ENCODE data around the gene NUP42. TPM values are rescaled to one million over a fixed set of nuclear protein-coding genes. Genes with fewer than 3 reads are reported as not detected.
A peak's percentile ranks its signal among the peaks of the same experiment; 100 is the strongest.
"Not testable (repeated sequence)": the region's sequence is repeated elsewhere in the genome, so short reads cannot be mapped to it uniquely, and the experiment has no call there.

The NUP42 gene
- total RNA-seq, 1 donor from 2014 or later = 29.5 TPM

- H3K4me1 ChIP-seq = no peaks in the 10 kb centered on the region
- H3K9me3 ChIP-seq = no peaks in the 10 kb centered on the region
- no peak overlapping the region for H3K27ac ChIP-seq
- H3K4me3 ChIP-seq = no peak overlapping the region
- intact Hi-C loops (cut with DNase I) = no loop called here
- DNase-seq = no peak
- ATAC-seq = no peak
- H3K27me3 ChIP-seq = no peaks in the 10 kb centered on the region
- H3K36me3 ChIP-seq = no peaks in the 10 kb centered on the region
- TF ChIP-seq, protein P1, sequence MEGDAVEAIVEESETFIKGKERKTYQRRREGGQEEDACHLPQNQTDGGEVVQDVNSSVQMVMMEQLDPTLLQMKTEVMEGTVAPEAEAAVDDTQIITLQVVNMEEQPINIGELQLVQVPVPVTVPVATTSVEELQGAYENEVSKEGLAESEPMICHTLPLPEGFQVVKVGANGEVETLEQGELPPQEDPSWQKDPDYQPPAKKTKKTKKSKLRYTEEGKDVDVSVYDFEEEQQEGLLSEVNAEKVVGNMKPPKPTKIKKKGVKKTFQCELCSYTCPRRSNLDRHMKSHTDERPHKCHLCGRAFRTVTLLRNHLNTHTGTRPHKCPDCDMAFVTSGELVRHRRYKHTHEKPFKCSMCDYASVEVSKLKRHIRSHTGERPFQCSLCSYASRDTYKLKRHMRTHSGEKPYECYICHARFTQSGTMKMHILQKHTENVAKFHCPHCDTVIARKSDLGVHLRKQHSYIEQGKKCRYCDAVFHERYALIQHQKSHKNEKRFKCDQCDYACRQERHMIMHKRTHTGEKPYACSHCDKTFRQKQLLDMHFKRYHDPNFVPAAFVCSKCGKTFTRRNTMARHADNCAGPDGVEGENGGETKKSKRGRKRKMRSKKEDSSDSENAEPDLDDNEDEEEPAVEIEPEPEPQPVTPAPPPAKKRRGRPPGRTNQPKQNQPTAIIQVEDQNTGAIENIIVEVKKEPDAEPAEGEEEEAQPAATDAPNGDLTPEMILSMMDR (IDR thresholded peaks at IDR 0.05) = no peak
Observed at GRCh38 chr7:23214938-23215337, 33.1 kb downstream of the NUP42 start.

DNA sequence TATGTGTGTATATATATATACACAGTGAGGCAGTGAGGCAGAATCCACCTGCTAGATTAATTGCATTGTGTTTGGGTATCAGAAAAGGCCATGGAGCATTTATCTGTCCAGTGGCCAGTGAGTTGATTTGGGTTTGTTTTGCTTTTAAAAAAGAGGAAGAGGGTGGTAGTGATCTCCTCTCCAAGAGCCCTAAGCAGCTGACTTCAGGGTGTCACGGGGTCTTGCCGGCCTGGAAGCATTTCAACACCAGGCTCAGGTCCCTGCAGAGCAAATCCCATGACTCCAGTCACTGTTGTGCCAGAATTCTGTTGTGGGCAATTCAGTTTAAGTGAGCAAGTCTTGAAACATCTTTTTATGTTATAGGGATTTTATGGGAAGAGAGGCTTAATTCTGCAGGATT lies 34.2 kb downstream of the NUP42 start:
- Histone ChIP-seq H3K4me1 (no peaks in the 10 kb centered on the region), H3K27ac (peak overlapping the region; percentile 24), H3K4me3 (no peak overlapping the region), H3K9me3 (no peaks in the 10 kb centered on the region), H3K27me3 (no peaks in the 10 kb centered on the region), H3K36me3 (no peaks in the 10 kb centered on the region)
- peak; percentile 77 for DNase-seq
- ATAC-seq = peak; percentile 88
- intact Hi-C loops (cut with DNase I) = no loop called here
- TF ChIP-seq, protein P1 (IDR thresholded peaks at IDR 0.05) = no peak

- Histone ChIP-seq H3K4me1 (no peaks in the 10 kb centered on the region), H3K9me3 (no peaks in the 10 kb centered on the region), H3K27me3 (no peaks in the 10 kb centered on the region), H3K4me3 (no peak overlapping the region), H3K36me3 (no peaks in the 10 kb centered on the region), H3K27ac (no peak overlapping the region)
- intact Hi-C loops (cut with DNase I) = no loop called here
- TF ChIP-seq, protein P1 (IDR thresholded peaks at IDR 0.05) = no peak
- DNase-seq (no peak), ATAC-seq (no peak)
Observed at GRCh38 chr7:23218196-23218595, 36.3 kb downstream of the NUP42 start.

- DNase-seq (no peak), ATAC-seq (no peak)
- no peak overlapping the region for H3K27ac ChIP-seq
- TF ChIP-seq, protein P1 (IDR thresholded peaks at IDR 0.05) = no peak
- no peaks in the 10 kb centered on the region for H3K27me3 ChIP-seq
- no peak overlapping the region for H3K4me3 ChIP-seq
- no peaks in the 10 kb centered on the region for H3K4me1 ChIP-seq
- no peaks in the 10 kb centered on the region for H3K36me3 ChIP-seq
- intact Hi-C loops (cut with DNase I) = no loop called here
- no peaks in the 10 kb centered on the region for H3K9me3 ChIP-seq
Observed at GRCh38 chr7:23220690-23221305, 39.0 kb downstream of the NUP42 start.

DNA sequence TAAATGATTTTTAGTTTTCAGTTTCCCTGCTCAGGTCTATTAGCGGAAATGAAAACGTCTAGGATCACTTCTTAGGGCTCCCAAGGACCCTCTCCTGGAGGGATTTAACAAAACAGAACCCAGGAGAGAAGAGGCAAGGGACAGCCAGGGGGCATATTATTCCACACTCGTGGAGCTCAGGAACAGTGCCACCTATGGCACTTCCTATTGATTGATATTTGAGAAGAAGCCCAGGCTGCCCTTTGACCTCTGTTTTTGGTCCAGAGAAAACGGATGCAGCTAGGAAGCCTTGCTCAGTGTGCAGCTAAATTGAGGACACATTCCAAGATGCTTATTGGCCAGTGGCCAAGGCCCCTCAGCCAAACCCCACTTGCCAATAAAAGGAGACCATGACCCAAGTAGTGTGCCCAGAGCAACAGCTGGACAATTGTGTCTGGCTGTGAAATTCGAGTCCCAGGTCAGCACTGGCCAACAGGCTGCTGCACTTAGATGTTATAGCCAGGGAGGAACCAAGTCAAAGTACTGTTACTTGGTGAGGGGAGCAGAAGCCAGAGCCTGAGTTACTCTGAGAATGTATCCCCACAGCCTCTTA lies 40.7 kb downstream of the NUP42 start:
- DNase-seq (no peak), ATAC-seq (no peak)
- no peaks in the 10 kb centered on the region for H3K27me3 ChIP-seq
- H3K4me1 ChIP-seq = no peaks in the 10 kb centered on the region
- TF ChIP-seq, protein P1 (IDR thresholded peaks at IDR 0.05) = no peak
- H3K36me3 ChIP-seq = no peaks in the 10 kb centered on the region
- no peak overlapping the region for H3K27ac ChIP-seq
- intact Hi-C loops (cut with DNase I) = no loop called here
- no peak overlapping the region for H3K4me3 ChIP-seq
- H3K9me3 ChIP-seq = no peaks in the 10 kb centered on the region

- intact Hi-C loops (cut with DNase I); H3K27me3 ChIP-seq: not testable (repeated sequence)
Observed at GRCh38 chr7:23224364-23224763, 42.5 kb downstream of the NUP42 start.

More at GRCh38 chr7:23224364-23224763, 42.5 kb downstream of the NUP42 start:
- not testable (repeated sequence) for H3K4me1 ChIP-seq, H3K27ac ChIP-seq, ATAC-seq, H3K4me3 ChIP-seq, DNase-seq, H3K9me3 ChIP-seq, H3K36me3 ChIP-seq
